HepG2 (cell line): ENCODE data around the gene COL4A2. TPM values are rescaled to one million over a fixed set of nuclear protein-coding genes. Genes with fewer than 3 reads are reported as not detected.

ENCODE experiments used
- ATAC-seq: fragments of 200-7000 bp; cut with Tn5 transposase; 3 replicates; pipeline ENCODE4 v1.9.1; 2020; ENCODE audit warnings: mild to moderate bottlenecking, moderate library complexity
- BruUV-seq: library from RNA; stranded (reverse); fragments of 400-500 nt; replicated peaks from 2 replicates; lab custom pipeline; 2021; lab: Mats Ljungman, UMichigan
- CTCF ChIA-PET: fragments of 300-600 bp; formaldehyde crosslinking; extraction: SDS; loops from one replicate; lab custom pipeline; 2021; ENCODE audit warnings: low total read pairs, inconsistent platforms, low intra/inter-chr PET ratio; lab: Yijun Ruan, JAX
- POLR2A ChIA-PET: fragments of 350-600 bp; sonication (Branson Sonifier 250); formaldehyde crosslinking; loops from one replicate; lab custom pipeline; 2020; ENCODE audit warnings: antibody characterized with exemption, inconsistent platforms; lab: Yijun Ruan, JAX
- DNase-seq: peaks from one replicate; pipeline ENCODE4 v3.0.0-alpha.2; 2015; ENCODE audit warnings: low spot score
- FAIRE-seq: peaks from 3 replicates; lab custom pipeline; 2011; peaks lifted over from hg19 to GRCh38; lab: Jason Lieb, UNC
- H2AFZ ChIP-seq: one replicate; pipeline ENCODE4 v1.6.1; 2011; ENCODE audit warnings: low read length, inconsistent platforms
- H3K27ac ChIP-seq: fragments of 300-600 bp; 3 replicates; pipeline ENCODE4 v1.8.0; 2011; ENCODE audit warnings: mixed run types, mild to moderate bottlenecking, mixed read lengths, low read length, inconsistent platforms; ENCODE audit not compliant: insufficient read depth; ENCODE audit errors: extremely low read length
- H3K27me3 ChIP-seq, 2 experiments: fragments of 200-600 bp in 1 of 2; 2 replicates in 1 of 2; 3 replicates in 1 of 2; pipeline versions ENCODE4 v1.6.0 to v1.8.0; 2011; ENCODE audit warnings: low read length in 2 of 2, mild to moderate bottlenecking in 2 of 2, moderate library complexity in 2 of 2, inconsistent platforms in 1 of 2; ENCODE audit not compliant: insufficient read depth in 2 of 2, control insufficient read depth in 1 of 2
- H3K36me3 ChIP-seq, 2 experiments: fragments of 200-600 bp in 1 of 2; replicated peaks in 1 of 2; 2 replicates in 1 of 2; 3 replicates in 1 of 2; pipeline versions ENCODE4 v1.5.1 to v1.8.0; 2011; ENCODE audit warnings: low read length in 2 of 2, inconsistent platforms in 1 of 2; ENCODE audit not compliant: insufficient read depth in 2 of 2, control insufficient read depth in 1 of 2
- H3K4me1 ChIP-seq: 2 replicates; pipeline ENCODE4 v1.5.1; 2012; ENCODE audit warnings: low read length, inconsistent platforms; ENCODE audit not compliant: insufficient read depth
- H3K4me2 ChIP-seq: 2 replicates; pipeline ENCODE4 v1.6.0; 2011; ENCODE audit warnings: low read depth, low read length, inconsistent platforms
- H3K4me3 ChIP-seq, 3 experiments: fragments of 200-600 bp in 1 of 3; sonication (generic), shearing (Covaris generic) in 1 of 3; replicated peaks in 1 of 3; 2 replicates each; pipeline ENCODE4 v1.5.1; 2011 to 2016; ENCODE audit warnings: low read length in 3 of 3, inconsistent platforms in 2 of 3, low read depth in 2 of 3, mild to moderate bottlenecking in 2 of 3, control low read depth in 1 of 3, mixed read lengths in 1 of 3; ENCODE audit not compliant: insufficient read depth in 1 of 3
- H3K79me2 ChIP-seq: one replicate; pipeline ENCODE4 v1.6.1; 2011; ENCODE audit warnings: low read length, inconsistent platforms; ENCODE audit not compliant: insufficient read depth
- H3K9ac ChIP-seq: 2 replicates; pipeline ENCODE4 v1.6.0; 2011; ENCODE audit warnings: mild to moderate bottlenecking, low read depth, low read length, inconsistent platforms; ENCODE audit not compliant: insufficient read depth
- H3K9me3 ChIP-seq: 2 replicates; pipeline ENCODE4 v1.5.1; 2012; ENCODE audit warnings: mild to moderate bottlenecking, low read length
- H4K20me1 ChIP-seq: 2 replicates; pipeline ENCODE4 v1.6.0; 2011; ENCODE audit warnings: inconsistent platforms, mild to moderate bottlenecking, low read length, moderate library complexity; ENCODE audit not compliant: insufficient read depth
- CCAR2 ChIP-seq: fragments of 200-400 bp; formaldehyde crosslinking; optimal IDR thresholded peaks from 2 replicates; pipeline ENCODE3; 2018; ENCODE audit warnings: low read depth, mild to moderate bottlenecking, low read length, moderate library complexity
- CREB3 ChIP-seq: sonication (generic); formaldehyde crosslinking; IDR thresholded peaks from 2 replicates; pipeline ENCODE4 v1.5.0; 2020; ENCODE audit warnings: missing genetic modification reagents
- GLI4 ChIP-seq: sonication (generic); formaldehyde crosslinking; IDR thresholded peaks from 2 replicates; pipeline ENCODE4 v1.5.1; 2020; ENCODE audit warnings: missing genetic modification reagents, mild to moderate bottlenecking, moderate library complexity, borderline replicate concordance
- IRF9 ChIP-seq: sonication (generic); formaldehyde crosslinking; IDR thresholded peaks from 2 replicates; pipeline ENCODE4 v1.8.0; 2022; ENCODE audit warnings: missing genetic modification reagents, mild to moderate bottlenecking, borderline replicate concordance
- MNT ChIP-seq: fragments of 450-650 bp; IDR thresholded peaks from 2 replicates; pipeline ENCODE4 v1.6.1; 2016
- NR2F6 ChIP-seq, 2 experiments: IDR thresholded peaks; 2 replicates each; pipeline ENCODE4 v1.6.1; 2016; ENCODE audit warnings: antibody characterized with exemption in 1 of 2, mild to moderate bottlenecking in 1 of 2
- POLR2A ChIP-seq, 2 experiments: IDR thresholded peaks; 2 replicates each; pipeline ENCODE4 v1.6.1; 2011; ENCODE audit warnings: low read depth in 2 of 2, low read length in 2 of 2, mild to moderate bottlenecking in 1 of 2, moderate library complexity in 1 of 2; ENCODE audit not compliant: insufficient read depth in 1 of 2
- RELA ChIP-seq: sonication (generic); formaldehyde crosslinking; IDR thresholded peaks from 2 replicates; pipeline ENCODE4 v1.4.0; 2020; ENCODE audit warnings: missing genetic modification reagents
- RXRB ChIP-seq: IDR thresholded peaks from 2 replicates; pipeline ENCODE4 v1.6.1; 2016; ENCODE audit warnings: borderline replicate concordance, missing genetic modification reagents, missing compliant biosample characterization
- U2AF2 ChIP-seq: fragments of 200-400 bp; formaldehyde crosslinking; IDR thresholded peaks from 2 replicates; pipeline ENCODE4 v1.6.1; 2017; ENCODE audit warnings: low read depth, mild to moderate bottlenecking, low read length
- ZNF230 ChIP-seq: sonication (generic); formaldehyde crosslinking; IDR thresholded peaks from 2 replicates; pipeline ENCODE4 v1.4.0; 2020; ENCODE audit warnings: mild to moderate bottlenecking, missing genetic modification reagents
- ZNF256 ChIP-seq: sonication (generic); formaldehyde crosslinking; conservative IDR thresholded peaks from 2 replicates; pipeline ENCODE4 v1.4.0; 2020; ENCODE audit warnings: missing genetic modification reagents
- ZNF512 ChIP-seq: sonication (generic); formaldehyde crosslinking; IDR thresholded peaks from 2 replicates; pipeline ENCODE4 v1.4.0; 2020; ENCODE audit warnings: mild to moderate bottlenecking, missing genetic modification reagents
- WGBS: methylation state at CpG from one replicate; pipeline ENCODE4 v1.1.6; 2017; ENCODE audit warnings: low lambda C conversion rate; 5-methylcytosine and 5-hydroxymethylcytosine counted together
- in situ Hi-C: cut with HindIII; loops from 2 replicates; pipeline ENCODE4 v1.10.0; 2017; ENCODE audit warnings: low pct_unique_long_range_greater_than_20kb; ENCODE audit not compliant: extremely low pct_ligation_motif_present
- intact Hi-C: fragments of 100-400 bp; cut with micrococcal nuclease; formaldehyde crosslinking; loops from one replicate; pipeline ENCODE4 v1.10.0; 2022; ENCODE audit not compliant: unreplicated experiment
- polyA plus RNA-seq, 8 experiments: library from polyadenylated mRNA; depleted of rRNA in 3 of 8; stranded (reverse) in 7 of 8; unstranded in 1 of 8; fragments of >200 nt; fragmentation: Illumina TruSeq in 4 of 8; extraction: Trizol in 4 of 8; gene quantifications; 2 replicates each; pipeline versions ENCODE4 v1.2.1 to v1.2.3, GENCODE V29; 2011 to 2016; ENCODE audit warnings: low read depth in 4 of 8, missing spikeins in 1 of 8, mixed read lengths in 1 of 8; ENCODE audit not compliant: insufficient read depth in 1 of 8
- total RNA-seq, 5 experiments: library from RNA; depleted of rRNA; stranded (reverse); fragments of >200 nt; fragmentation: Illumina TruSeq; extraction: Trizol; gene quantifications; 2 replicates each; pipeline ENCODE4 v1.2.3, GENCODE V29; 2016; ENCODE audit warnings: low read depth in 1 of 5

Gene COL4A2
- total and polyA plus RNA-seq, 2 of the 13 experiments (the other 11 are each of a cell fraction or from before 2014, with no cell fraction given) = 0.22 to 1.9 TPM

GRCh38 chr13:110329798-110330461, 22.8 kb downstream of the COL4A2 start:
- peaks cover 0 to 64% of the 10 kb centered on the region in 2 experiments; a peak in 4 of 5 replicates for H3K27me3 ChIP-seq
- no peak overlapping the region for H3K9ac ChIP-seq
- TF ChIP-seq GLI4 (no peak), CREB3 (CRISPR knock-in tag) (no peak), ZNF512 (CRISPR knock-in tag) (no peak), ZNF230 (CRISPR knock-in tag) (no peak)
- intact Hi-C loops (no loop called here), in situ Hi-C loops (no loop called here)
- 16% methylated on average over 21 of the region's 21 CpGs for WGBS
- BruUV-seq = no TSS peak
- ATAC-seq (no peak), FAIRE-seq (no peak), DNase-seq (no peak)
- no peaks in the 10 kb centered on the region for H3K4me1 ChIP-seq
- no peaks in the 10 kb centered on the region for H3K79me2 ChIP-seq
- ChIA-PET POLR2A (no interaction called here), CTCF (no interaction called here)
- H3K4me3 ChIP-seq = no peak overlapping the region
- H3K9me3 ChIP-seq = no peaks in the 10 kb centered on the region
- H3K36me3 ChIP-seq = no peaks in the 10 kb centered on the region
- H4K20me1 ChIP-seq = no peaks in the 10 kb centered on the region
- no peak overlapping the region for H3K4me2 ChIP-seq
- no peak overlapping the region for H3K27ac ChIP-seq
- no peak overlapping the region for H2AFZ ChIP-seq

GRCh38 chr13:110330491-110331011, 23.5 kb downstream of the COL4A2 start:
- in situ Hi-C loops (no loop called here), intact Hi-C loops (no loop called here)
- CTCF ChIA-PET = no interaction called here
- WGBS = 60% methylated on average over 11 of the region's 11 CpGs
- DNase-seq (no peak), FAIRE-seq (no peak), ATAC-seq (no peak)
- Histone ChIP-seq H3K79me2 (no peaks in the 10 kb centered on the region), H3K27me3 (peaks cover 0 to 64% of the 10 kb centered on the region in 2 experiments; a peak in 4 of 5 replicates), H3K9me3 (no peaks in the 10 kb centered on the region), H3K9ac (no peak overlapping the region), H3K36me3 (no peaks in the 10 kb centered on the region), H3K4me1 (no peaks in the 10 kb centered on the region), H2AFZ (no peak overlapping the region), H4K20me1 (no peaks in the 10 kb centered on the region), H3K4me3 (no peak overlapping the region), H3K4me2 (no peak overlapping the region), H3K27ac (no peak overlapping the region)
- POLR2A ChIA-PET = no interaction called here
- no TSS peak for BruUV-seq
- TF ChIP-seq RXRB (no peak), ZNF256 (no peak), CCAR2 (no peak), POLR2A (IDR thresholded peaks at IDR 0.05; ENCODE audit: insufficient read depth in 1 of 2, low read depth in 2 of 2, low read length in 2 of 2) (no peak), U2AF2 (no peak), IRF9 (CRISPR knock-in tag) (no peak), RELA (CRISPR knock-in tag) (no peak), MNT (no peak), NR2F6 (IDR thresholded peaks at IDR 0.05) (no peak), NR2F6 (CRISPR knock-in tag; IDR thresholded peaks at IDR 0.05) (no peak)
